ENCODE results near the gene CBFB.

DNA sequence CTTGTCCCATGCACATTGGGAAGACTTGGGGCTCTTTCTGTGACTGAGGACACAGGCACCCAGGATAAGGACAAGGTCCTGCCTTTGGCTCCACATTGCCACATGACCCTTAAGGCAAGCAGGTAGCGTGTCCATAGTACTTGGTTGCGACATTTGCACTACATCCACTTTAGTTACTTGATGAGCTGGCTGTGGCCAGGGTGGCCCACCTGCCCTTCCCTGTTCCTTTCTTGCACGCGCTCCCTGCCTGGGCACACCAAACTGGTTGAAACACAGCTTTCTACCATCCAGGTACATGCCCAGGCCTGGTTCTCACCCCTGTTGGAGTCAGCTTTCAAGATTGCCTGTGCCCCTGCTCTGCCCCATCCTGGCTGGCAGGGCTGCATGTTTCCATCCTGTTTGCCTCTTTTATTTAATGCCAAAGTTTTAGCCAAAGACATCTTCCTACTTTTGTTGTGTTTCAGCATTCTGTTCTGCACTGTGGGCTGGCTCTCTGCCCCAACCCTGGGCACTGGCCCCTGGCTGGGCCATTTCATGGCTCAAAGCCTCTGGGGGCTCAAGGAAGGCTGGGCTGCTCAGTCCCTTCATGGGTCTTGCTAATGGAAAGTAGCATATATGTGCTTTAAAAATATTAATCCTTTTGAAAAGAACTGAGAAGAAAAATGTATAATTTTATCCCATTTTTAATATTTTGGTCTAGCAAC is 118.6 kb downstream of the CBFB start:
- TF ChIP-seq, protein P1, sequence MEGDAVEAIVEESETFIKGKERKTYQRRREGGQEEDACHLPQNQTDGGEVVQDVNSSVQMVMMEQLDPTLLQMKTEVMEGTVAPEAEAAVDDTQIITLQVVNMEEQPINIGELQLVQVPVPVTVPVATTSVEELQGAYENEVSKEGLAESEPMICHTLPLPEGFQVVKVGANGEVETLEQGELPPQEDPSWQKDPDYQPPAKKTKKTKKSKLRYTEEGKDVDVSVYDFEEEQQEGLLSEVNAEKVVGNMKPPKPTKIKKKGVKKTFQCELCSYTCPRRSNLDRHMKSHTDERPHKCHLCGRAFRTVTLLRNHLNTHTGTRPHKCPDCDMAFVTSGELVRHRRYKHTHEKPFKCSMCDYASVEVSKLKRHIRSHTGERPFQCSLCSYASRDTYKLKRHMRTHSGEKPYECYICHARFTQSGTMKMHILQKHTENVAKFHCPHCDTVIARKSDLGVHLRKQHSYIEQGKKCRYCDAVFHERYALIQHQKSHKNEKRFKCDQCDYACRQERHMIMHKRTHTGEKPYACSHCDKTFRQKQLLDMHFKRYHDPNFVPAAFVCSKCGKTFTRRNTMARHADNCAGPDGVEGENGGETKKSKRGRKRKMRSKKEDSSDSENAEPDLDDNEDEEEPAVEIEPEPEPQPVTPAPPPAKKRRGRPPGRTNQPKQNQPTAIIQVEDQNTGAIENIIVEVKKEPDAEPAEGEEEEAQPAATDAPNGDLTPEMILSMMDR (conservative IDR thresholded peaks at IDR 0.05), result no peak
- TF ChIP-seq ZFX (IDR thresholded peaks at IDR 0.05), result no peak

Data from C4-2B (cell line).